Smooth muscle cell (in vitro differentiated cells): ENCODE data around the gene TRIM72. TPM values are rescaled to one million over a fixed set of nuclear protein-coding genes. Genes with fewer than 3 reads are reported as not detected.

Source experiments
- DNase-seq: peaks from one replicate; lab custom pipeline; 2025; ENCODE audit not compliant: unreplicated experiment; lab: John Stamatoyannopoulos, UW
- H2AFZ ChIP-seq: fragments of 200-600 bp; sonication (generic); 2 replicates; pipeline ENCODE4 v1.6.0; 2016; ENCODE audit warnings: antibody characterized with exemption, low read depth, mild to moderate bottlenecking
- H3F3A ChIP-seq: fragments of 200-600 bp; sonication (generic); 2 replicates; pipeline ENCODE4 v1.6.0; 2017; ENCODE audit warnings: antibody characterized with exemption, low read depth
- H3K27ac ChIP-seq: fragments of 200-600 bp; sonication (generic); 2 replicates; pipeline ENCODE4 v1.5.1; 2016; ENCODE audit warnings: low read depth, mild to moderate bottlenecking
- H3K27me3 ChIP-seq: fragments of 200-600 bp; sonication (generic); 2 replicates; pipeline ENCODE4 v1.6.1; 2016; ENCODE audit warnings: low read depth, mild to moderate bottlenecking
- H3K36me3 ChIP-seq: fragments of 200-600 bp; sonication (generic); 2 replicates; pipeline ENCODE4 v1.5.1; 2016; ENCODE audit warnings: low read depth
- H3K4me1 ChIP-seq: fragments of 200-600 bp; sonication (generic); 2 replicates; pipeline ENCODE4 v1.5.1; 2016; ENCODE audit warnings: low read depth
- H3K4me2 ChIP-seq: fragments of 200-600 bp; sonication (generic); 2 replicates; pipeline ENCODE4 v1.6.0; 2016; ENCODE audit warnings: mild to moderate bottlenecking
- H3K4me3 ChIP-seq: fragments of 200-600 bp; sonication (generic); 2 replicates; pipeline ENCODE4 v1.5.1; 2016; ENCODE audit warnings: mild to moderate bottlenecking
- H3K79me2 ChIP-seq: fragments of 200-600 bp; sonication (generic); 2 replicates; pipeline ENCODE4 v1.6.0; 2016; ENCODE audit warnings: low read depth, mild to moderate bottlenecking
- H3K9ac ChIP-seq: fragments of 200-600 bp; sonication (generic); 2 replicates; pipeline ENCODE4 v1.6.0; 2016; ENCODE audit warnings: low read depth
- H3K9me3 ChIP-seq: fragments of 200-600 bp; sonication (generic); replicated peaks from 2 replicates; pipeline ENCODE4 v1.5.1; 2016; ENCODE audit warnings: low read depth
- H4K20me1 ChIP-seq: fragments of 200-600 bp; sonication (generic); 2 replicates; pipeline ENCODE4 v1.6.0; 2016; ENCODE audit warnings: low read depth
- WGBS: methylation state at CpG from one replicate; pipeline ENCODE4 v1.1.7; 2016; ENCODE audit warnings: low lambda C conversion rate; 5-methylcytosine and 5-hydroxymethylcytosine counted together
- polyA plus RNA-seq: library from polyadenylated mRNA; unstranded; fragments of >200 nt; fragmentation: Nextera tagmentation; extraction: Ambion mirVana; gene quantifications from 2 replicates; pipeline ENCODE4 v1.2.1, GENCODE V29; 2016
- total RNA-seq: library from RNA; depleted of rRNA; stranded (reverse); fragments of >200 nt; gene quantifications from 2 replicates; pipeline ENCODE4 v1.2.3, GENCODE V29; 2014
- TF ChIP-seq, protein P1 (sequence below): fragments of 200-600 bp; sonication (generic); IDR thresholded peaks from 2 replicates; pipeline ENCODE4 v1.5.1; 2017; ENCODE audit warnings: borderline replicate concordance, mild to moderate bottlenecking, antibody characterized with exemption; ENCODE audit not compliant: insufficient read depth, poor library complexity, severe bottlenecking

Gene TRIM72
- total and polyA plus RNA-seq, 2 experiments from 2014 or later: 0.04 to 0.07 TPM

DNA sequence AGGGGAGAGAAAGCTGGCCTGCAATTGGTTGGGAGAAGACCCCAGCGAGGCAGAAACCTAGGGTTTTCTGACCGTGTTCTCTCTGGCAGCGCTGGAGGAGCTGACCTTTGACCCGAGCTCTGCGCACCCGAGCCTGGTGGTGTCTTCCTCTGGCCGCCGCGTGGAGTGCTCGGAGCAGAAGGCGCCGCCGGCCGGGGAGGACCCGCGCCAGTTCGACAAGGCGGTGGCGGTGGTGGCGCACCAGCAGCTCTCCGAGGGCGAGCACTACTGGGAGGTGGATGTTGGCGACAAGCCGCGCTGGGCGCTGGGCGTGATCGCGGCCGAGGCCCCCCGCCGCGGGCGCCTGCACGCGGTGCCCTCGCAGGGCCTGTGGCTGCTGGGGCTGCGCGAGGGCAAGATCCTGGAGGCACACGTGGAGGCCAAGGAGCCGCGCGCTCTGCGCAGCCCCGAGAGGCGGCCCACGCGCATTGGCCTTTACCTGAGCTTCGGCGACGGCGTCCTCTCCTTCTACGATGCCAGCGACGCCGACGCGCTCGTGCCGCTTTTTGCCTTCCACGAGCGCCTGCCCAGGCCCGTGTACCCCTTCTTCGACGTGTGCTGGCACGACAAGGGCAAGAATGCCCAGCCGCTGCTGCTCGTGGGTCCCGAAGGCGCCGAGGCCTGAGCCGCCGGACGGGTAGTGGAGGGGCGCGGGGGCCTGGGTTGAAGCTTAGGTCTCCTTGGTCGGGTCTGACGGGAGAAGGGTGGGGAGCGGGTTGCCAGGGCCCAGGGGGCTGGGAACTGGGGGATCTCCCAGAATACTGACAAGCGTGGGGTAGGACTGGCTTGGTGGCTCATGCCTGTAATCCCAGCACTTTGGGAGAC, 10.4 kb downstream of the TRIM72 start:
- no peak overlapping the region for H3K9ac ChIP-seq
- no peak overlapping the region for H3K27ac ChIP-seq
- H4K20me1 ChIP-seq: no peaks in the 10 kb centered on the region
- no peaks in the 10 kb centered on the region for H3K79me2 ChIP-seq
- H3K4me1 ChIP-seq: no peaks in the 10 kb centered on the region
- H3K4me2 ChIP-seq: no peak overlapping the region
- 96% methylated on average over 48 of the region's 80 CpGs for WGBS
- H2AFZ ChIP-seq: no peak overlapping the region
- no peak for DNase-seq
- H3F3A ChIP-seq: no peaks in the 10 kb centered on the region
- TF ChIP-seq, protein P1, sequence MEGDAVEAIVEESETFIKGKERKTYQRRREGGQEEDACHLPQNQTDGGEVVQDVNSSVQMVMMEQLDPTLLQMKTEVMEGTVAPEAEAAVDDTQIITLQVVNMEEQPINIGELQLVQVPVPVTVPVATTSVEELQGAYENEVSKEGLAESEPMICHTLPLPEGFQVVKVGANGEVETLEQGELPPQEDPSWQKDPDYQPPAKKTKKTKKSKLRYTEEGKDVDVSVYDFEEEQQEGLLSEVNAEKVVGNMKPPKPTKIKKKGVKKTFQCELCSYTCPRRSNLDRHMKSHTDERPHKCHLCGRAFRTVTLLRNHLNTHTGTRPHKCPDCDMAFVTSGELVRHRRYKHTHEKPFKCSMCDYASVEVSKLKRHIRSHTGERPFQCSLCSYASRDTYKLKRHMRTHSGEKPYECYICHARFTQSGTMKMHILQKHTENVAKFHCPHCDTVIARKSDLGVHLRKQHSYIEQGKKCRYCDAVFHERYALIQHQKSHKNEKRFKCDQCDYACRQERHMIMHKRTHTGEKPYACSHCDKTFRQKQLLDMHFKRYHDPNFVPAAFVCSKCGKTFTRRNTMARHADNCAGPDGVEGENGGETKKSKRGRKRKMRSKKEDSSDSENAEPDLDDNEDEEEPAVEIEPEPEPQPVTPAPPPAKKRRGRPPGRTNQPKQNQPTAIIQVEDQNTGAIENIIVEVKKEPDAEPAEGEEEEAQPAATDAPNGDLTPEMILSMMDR: no peak
- H3K27me3 ChIP-seq: peaks cover 12% of the 10 kb centered on the region
- no peaks in the 10 kb centered on the region for H3K9me3 ChIP-seq
- H3K4me3 ChIP-seq: no peak overlapping the region
- H3K36me3 ChIP-seq: no peaks in the 10 kb centered on the region

- Histone ChIP-seq H3K27ac (no peak overlapping the region), H4K20me1 (no peaks in the 10 kb centered on the region), H2AFZ (no peak overlapping the region), H3K79me2 (no peaks in the 10 kb centered on the region), H3K4me1 (no peaks in the 10 kb centered on the region), H3K9ac (no peak overlapping the region), H3F3A (no peaks in the 10 kb centered on the region), H3K36me3 (no peaks in the 10 kb centered on the region), H3K27me3 (peaks cover 10% of the 10 kb centered on the region), H3K4me2 (no peak overlapping the region), H3K9me3 (no peaks in the 10 kb centered on the region), H3K4me3 (no peak overlapping the region)
- WGBS: 88% methylated on average over 3 of the region's 3 CpGs
- TF ChIP-seq, protein P1: no peak
- DNase-seq: no peak
Observed at GRCh38 chr16:31225193-31225592, 11.3 kb downstream of the TRIM72 start.

- Histone ChIP-seq H3K4me2 (no peak overlapping the region), H3F3A (no peaks in the 10 kb centered on the region), H3K27ac (no peak overlapping the region), H2AFZ (no peak overlapping the region), H3K4me3 (no peak overlapping the region), H3K27me3 (no peaks in the 10 kb centered on the region), H3K9me3 (no peaks in the 10 kb centered on the region), H3K9ac (no peak overlapping the region), H3K4me1 (no peaks in the 10 kb centered on the region), H4K20me1 (no peaks in the 10 kb centered on the region), H3K36me3 (no peaks in the 10 kb centered on the region), H3K79me2 (no peaks in the 10 kb centered on the region)
- WGBS: 99% methylated on average over 4 of the region's 4 CpGs
- TF ChIP-seq, protein P1: no peak
- no peak for DNase-seq
Observed at GRCh38 chr16:31228206-31228605, 14.3 kb downstream of the TRIM72 start.

- TF ChIP-seq, protein P1: no peak
- H3K36me3 ChIP-seq: no peaks in the 10 kb centered on the region
- no peaks in the 10 kb centered on the region for H3K27me3 ChIP-seq
- H2AFZ ChIP-seq: no peak overlapping the region
- H3K4me3 ChIP-seq: no peak overlapping the region
- H3K9ac ChIP-seq: no peak overlapping the region
- H3K27ac ChIP-seq: no peak overlapping the region
- no peaks in the 10 kb centered on the region for H3K79me2 ChIP-seq
- H3F3A ChIP-seq: no peaks in the 10 kb centered on the region
- no peak overlapping the region for H3K4me2 ChIP-seq
- H4K20me1 ChIP-seq: no peaks in the 10 kb centered on the region
- 92% methylated on average over 10 of the region's 10 CpGs for WGBS
- no peak for DNase-seq
- no peaks in the 10 kb centered on the region for H3K9me3 ChIP-seq
- no peaks in the 10 kb centered on the region for H3K4me1 ChIP-seq
Observed at GRCh38 chr16:31229501-31229900, 15.6 kb downstream of the TRIM72 start.
